GM18861 (cell line): ENCODE data around the gene RAB40B.
"Not testable (repeated sequence)": the region's sequence is repeated elsewhere in the genome, so short reads cannot be mapped to it uniquely, and the experiment has no call there.

Experiments used
- ATAC-seq: cut with Tn5 transposase; IDR thresholded peaks from one replicate; pipeline ENCODE4 v1.9.1; 2021; ENCODE audit not compliant: unreplicated experiment

RAB40B gene

GRCh38 chr17:82698065-82698973, at the start of gene RAB40B:
Gene RAB40B, minus strand, starts transcription at chr17:82698698. Its CDS starts 102 bp downstream, at chr17:82698596.
- peak; percentile 98 for ATAC-seq

GRCh38 chr17:82745524-82745923, 47.0 kb upstream of the RAB40B start:
- no peak for ATAC-seq

GRCh38 chr17:82744736-82745135, 46.2 kb upstream of the RAB40B start:
- ATAC-seq: not testable (repeated sequence)

DNA sequence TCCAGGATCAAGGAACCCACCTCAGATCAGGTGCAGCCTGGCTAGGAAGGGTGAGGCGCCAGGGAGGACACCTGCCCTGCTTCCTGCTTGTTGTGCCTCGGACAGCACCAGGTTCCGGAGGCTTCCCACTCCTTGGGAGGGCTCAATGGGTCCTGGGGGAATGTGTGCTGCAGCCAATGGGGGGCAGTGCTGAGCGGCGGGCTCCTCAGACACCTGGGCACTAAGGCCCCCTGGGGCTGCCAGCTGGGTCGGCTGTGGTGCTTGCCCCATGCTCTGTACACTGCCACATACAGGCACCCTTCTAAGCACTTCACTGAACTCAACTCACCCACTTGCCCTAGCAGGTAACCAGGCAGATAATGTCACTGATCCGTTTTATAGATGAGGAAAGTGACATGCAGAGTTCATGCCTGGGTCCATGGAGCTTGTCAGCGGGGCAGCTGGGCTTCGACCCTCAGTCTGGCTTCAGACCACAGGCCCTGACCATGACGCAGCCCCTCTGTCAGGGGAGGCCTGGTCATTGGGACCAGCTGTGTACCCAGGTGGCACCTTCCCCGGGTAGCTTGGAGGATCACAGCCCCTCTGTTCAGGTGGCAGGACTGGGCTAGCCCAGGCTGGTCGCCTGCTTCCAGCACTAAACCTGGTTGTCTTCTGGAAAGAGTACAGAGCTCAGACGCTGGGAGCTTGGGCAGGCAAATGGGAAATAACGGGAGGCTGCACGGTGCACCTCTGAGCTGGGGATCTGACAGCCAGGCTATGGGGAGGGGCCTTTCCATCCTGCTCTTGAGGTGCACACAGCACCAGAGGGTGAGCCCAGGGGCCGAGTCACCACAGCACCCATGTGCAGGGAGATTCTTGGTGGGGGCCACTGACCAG, 45.1 kb upstream of the RAB40B start:
- no peak for ATAC-seq

- no peak for ATAC-seq
These were observed 42.6 kb upstream of the RAB40B start for GRCh38 chr17:82740906-82741759.

DNA sequence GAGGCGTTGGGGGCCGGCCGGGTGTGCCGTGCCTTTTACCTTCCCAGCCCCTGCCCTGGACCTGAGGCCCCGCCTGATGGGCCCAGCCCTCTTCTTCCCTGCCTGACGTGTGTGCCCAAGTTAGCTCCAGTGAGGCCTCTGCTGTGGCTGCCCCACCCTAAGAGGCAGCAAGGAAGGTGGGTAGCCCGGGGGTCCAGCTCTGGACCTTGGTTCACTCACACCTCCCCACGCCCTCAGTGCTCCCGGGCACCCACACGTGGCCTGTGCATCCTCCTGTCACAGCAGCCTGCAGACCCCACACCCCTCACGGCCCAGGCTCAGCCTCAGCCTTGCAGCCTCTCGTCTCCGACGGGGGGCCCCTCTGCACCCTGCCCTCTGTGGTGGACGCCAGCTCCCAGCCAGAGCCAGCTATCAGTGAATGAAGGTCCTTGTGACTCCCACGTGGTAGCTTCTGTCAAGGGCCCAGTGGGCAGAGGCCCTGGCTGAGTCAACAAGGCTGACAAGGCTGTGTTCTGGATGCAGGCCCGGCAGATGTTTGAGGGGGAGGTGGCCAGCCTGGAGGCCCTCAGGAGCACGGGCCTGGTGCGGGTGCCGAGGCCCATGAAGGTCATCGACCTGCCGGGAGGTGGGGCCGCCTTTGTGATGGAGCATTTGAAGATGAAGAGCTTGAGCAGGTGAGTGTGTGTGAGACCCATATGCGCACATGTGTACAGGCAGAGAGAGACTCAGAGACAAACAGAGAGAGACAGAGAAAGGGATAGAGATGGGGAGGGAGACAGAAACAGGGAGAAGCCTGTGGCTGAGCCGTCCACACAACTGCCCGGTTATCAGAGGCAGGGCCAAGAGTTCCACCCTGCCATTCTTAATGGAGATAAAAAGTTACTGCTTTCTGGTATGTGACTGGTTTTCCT, 39.7 kb upstream of the RAB40B start:
- no peak for ATAC-seq

DNA sequence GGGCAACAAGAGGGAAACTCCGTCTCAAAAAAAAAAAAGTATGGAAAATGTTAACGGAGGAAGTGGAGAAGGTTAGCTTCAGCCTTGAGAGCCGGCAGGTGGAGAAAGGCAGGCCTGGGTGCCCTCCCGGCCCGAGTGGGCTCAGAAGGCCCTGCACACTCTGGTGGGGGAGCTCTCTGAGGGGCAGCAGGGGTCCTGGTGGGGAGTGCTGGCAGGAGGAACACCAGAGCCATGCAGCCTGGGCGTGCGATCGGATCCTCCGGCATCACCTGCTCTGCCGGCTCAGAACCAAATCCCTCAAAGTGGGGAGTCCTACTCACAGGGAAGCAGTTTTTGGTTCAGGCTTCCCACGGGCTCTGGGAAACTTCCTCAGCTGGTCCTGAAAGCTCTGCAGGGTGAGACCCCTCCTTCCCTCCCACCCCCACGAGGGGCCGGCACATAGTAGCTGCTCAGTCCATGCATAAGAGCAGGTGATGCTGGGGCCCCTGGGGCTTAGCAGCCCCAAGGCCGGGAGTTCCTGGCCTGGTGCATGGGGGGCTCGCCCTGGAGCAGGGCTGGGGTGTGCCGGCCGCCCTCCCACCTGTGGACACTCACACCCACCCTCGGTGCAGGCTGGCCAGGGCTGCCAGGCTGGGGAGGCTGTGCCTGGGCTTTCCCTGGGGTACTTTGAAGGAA, 38.1 kb upstream of the RAB40B start:
- ATAC-seq: no peak

DNA sequence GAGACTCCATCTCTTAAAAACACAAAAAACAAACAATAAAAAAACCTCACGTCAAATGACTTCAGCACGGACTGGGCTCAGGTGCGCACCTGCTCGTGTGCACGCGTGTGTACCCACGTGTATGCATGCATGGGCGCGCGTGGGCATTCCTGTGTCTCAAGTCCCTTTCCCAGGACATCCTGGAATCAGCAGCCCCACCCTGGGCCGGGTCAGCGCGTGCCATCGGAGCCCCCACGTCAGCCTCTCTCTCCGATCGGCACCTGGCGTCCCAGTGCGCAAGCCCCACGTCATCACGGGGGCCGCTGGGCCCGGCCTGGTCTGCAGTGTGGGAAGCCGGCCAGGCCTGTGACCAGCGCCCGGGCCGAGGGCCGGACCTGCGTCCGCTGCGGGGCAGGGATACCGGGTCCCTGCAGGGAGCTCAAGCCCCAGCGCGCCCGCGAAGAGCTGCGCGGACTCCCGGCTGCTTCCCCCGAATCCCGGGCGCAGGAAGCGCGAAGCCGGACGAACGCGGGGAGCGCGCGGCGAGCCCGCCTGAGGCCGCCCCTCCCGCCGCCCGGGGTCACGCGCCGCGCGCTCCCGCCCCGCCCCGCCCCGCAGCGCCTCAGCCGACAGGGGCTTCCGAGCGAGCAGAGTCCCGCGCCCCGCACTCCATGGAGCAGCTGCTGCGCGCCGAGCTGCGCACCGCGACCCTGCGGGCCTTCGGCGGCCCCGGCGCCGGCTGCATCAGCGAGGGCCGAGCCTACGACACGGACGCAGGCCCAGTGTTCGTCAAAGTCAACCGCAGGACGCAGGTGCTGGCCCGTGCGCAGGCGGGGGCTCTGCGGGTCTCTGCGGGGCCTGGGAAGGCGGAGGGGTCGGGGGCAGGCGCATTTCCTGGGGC, 36.7 kb upstream of the RAB40B start, which contains the start of gene FN3K:
FN3K (plus strand) TSS at position 629 of the 880 bp plus-strand sequence; CDS start at position 651, 22 bp downstream.
- ATAC-seq: no peak

GRCh38 chr17:82732118-82732743, 33.7 kb upstream of the RAB40B start:
- no peak for ATAC-seq

DNA sequence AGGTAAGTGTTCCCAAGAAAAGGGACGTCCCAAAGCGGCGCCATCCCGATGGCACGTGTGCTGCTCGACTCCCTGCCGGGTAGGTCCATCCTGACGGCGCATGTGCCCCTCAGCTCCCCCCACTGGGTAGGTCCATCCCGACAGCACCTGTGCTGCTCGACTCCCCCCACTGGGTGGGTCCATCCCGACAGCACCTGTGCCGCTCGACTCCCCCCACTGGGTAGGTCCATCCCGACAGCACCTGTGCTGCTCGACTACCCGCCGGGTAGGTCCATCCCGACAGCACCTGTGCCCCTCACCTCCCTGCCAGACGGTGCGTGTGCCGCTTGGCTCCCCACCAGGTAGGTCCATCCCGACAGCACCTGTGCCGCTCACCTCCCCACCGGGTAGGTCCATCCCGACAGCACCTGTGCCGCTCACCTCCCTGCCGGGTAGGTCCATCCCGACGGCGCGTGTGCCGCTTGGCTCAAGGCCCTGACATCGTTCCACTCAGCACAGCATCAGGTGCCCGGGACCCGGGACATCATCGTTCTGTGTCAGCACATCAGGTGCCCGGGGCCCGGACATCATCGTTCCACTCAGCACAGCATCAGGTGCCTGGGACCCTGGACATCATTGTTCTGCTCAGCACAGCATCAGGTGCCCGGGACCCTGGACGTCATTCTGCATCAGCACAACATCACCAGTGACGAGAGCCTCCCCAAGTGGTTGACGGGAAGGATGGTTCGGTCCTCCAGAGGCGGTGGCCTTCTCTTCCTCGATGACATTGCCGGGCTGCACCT, 31.2 kb upstream of the RAB40B start:
- ATAC-seq: no peak

DNA sequence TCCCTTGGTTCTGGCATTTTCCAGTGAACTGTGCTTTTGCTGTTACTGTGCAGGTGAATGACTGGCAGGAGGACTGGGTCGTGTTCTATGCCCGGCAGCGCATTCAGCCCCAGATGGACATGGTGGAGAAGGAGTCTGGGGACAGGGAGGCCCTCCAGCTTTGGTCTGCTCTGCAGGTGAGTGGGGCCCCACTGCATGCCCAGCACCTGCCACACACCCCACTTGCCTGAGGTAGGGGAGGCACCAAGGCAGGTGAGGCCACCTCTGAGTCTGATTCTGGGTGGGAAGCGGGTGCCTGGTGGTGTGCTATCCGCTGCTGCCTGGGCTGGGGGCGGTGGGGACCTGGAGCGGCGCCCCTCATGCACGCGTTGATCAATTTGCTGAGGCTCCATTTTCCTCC, 27.9 kb upstream of the RAB40B start:
- no peak for ATAC-seq

- no peak for ATAC-seq
These were observed 24.8 kb upstream of the RAB40B start for GRCh38 chr17:82723169-82723807.

- no peak for ATAC-seq
These were observed 24.0 kb upstream of the RAB40B start for GRCh38 chr17:82722341-82723013.

DNA sequence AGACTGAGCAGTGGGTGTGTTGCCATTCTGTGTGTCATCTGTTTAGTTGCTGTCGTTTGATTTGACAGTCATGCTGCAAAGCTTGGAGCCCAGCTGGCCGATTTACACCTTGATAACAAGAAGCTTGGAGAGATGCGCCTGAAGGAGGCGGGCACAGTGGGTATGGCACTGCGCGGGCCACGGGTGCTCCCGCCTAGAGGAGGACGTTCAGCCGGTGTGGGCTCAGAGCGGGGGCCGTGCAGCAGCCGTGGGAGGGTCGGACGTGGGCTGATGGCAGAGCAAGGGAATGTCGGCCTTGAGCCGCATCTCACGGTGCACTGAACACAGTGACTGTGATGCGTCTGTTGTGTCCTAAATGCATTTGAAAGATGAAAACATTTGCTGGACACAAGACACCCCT, 21.7 kb upstream of the RAB40B start:
- ATAC-seq: no peak

- no peak for ATAC-seq
These were observed 20.6 kb upstream of the RAB40B start for GRCh38 chr17:82718986-82719685.
